Colonic mucosa (tissue), 4 donors: ENCODE measurements around the gene ATXN1. TPM values are rescaled to one million over a fixed set of nuclear protein-coding genes. Genes with fewer than 3 reads are reported as not detected.

Experiments used
- DNase-seq: peaks from one replicate; pipeline ENCODE4 v3.0.0-alpha.2; 2020
- H3K27ac ChIP-seq: fragments of 200-600 bp; one replicate; pipeline ENCODE4 v1.8.0; 2021
- H3K27me3 ChIP-seq: fragments of 200-600 bp; one replicate; pipeline ENCODE4 v1.8.0; 2021
- H3K36me3 ChIP-seq: fragments of 200-600 bp; one replicate; pipeline ENCODE4 v1.8.0; 2021
- H3K4me1 ChIP-seq: fragments of 200-600 bp; one replicate; pipeline ENCODE4 v1.8.0; 2021; ENCODE audit warnings: mild to moderate bottlenecking
- H3K4me3 ChIP-seq: fragments of 200-600 bp; one replicate; pipeline ENCODE4 v1.8.0; 2021
- H3K9ac ChIP-seq, 2 donors: one replicate each; pipeline ENCODE4 v1.7.0; 2013; ENCODE audit warnings: control low read depth in 2 of 2, low read depth in 2 of 2, low read length in 2 of 2
- H3K9me3 ChIP-seq: fragments of 200-600 bp; one replicate; pipeline ENCODE4 v1.8.0; 2021
- intact Hi-C: fragments of 100-400 bp; cut with DNase I; formaldehyde crosslinking; loops from one replicate; pipeline ENCODE4 v1.14.1; 2022
- total RNA-seq, 2 donors: library from RNA; stranded (reverse); fragmentation: NEBNext Ultra II Directional in 1 of 2; extraction: Animal tissue kit (Norgen Biotek cat#: 25700) in 1 of 2; gene quantifications; one replicate each; pipeline ENCODE4 v1.2.1, GENCODE V29; 2021
- TF ChIP-seq, protein P1 (sequence below): fragments of 200-600 bp; IDR thresholded peaks from one replicate; pipeline ENCODE4 v1.8.0; 2022; ENCODE audit warnings: antibody characterized with exemption, mild to moderate bottlenecking
- donor health status: healthy.
- donor health status: DM: no; HTN: no; CAD: no.
- donor health status: DM: no; HTN: no; CAD: no.

ATXN1 gene
- total RNA-seq, 2 donors from 2014 or later: 24.5 to 41.9 TPM

DNA sequence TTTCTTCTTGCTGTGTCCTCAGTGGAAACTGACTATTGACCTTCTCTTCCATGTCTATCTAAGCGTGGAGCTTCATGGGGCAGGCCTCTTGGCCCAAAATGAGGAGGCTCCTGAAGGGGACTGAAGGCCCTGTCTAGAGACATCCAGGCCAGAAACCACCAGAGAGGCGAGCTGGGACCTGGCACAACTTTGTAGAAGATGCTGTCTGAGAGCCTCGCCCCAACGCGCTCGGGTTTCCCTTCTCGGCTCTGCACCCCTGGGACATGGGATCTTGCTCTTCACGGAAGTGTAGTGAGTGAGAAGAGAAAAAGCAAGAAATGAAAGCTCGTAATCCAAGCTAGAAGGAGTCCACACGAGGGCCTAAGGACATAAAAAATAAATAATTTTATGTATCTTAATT lies 426.1 kb downstream of the ATXN1 start:
- peak overlapping the region; percentile 15 for H3K27ac ChIP-seq
- H3K9me3 ChIP-seq: no peaks in the 10 kb centered on the region
- no peak overlapping the region for H3K9ac ChIP-seq
- no peaks in the 10 kb centered on the region for H3K27me3 ChIP-seq
- no peak for DNase-seq
- intact Hi-C loops: loop anchor here (10.0 kb wide), 2 partner anchors 630 to 750 kb away; no protein-coding TSS in a partner anchor
- TF ChIP-seq, protein P1, sequence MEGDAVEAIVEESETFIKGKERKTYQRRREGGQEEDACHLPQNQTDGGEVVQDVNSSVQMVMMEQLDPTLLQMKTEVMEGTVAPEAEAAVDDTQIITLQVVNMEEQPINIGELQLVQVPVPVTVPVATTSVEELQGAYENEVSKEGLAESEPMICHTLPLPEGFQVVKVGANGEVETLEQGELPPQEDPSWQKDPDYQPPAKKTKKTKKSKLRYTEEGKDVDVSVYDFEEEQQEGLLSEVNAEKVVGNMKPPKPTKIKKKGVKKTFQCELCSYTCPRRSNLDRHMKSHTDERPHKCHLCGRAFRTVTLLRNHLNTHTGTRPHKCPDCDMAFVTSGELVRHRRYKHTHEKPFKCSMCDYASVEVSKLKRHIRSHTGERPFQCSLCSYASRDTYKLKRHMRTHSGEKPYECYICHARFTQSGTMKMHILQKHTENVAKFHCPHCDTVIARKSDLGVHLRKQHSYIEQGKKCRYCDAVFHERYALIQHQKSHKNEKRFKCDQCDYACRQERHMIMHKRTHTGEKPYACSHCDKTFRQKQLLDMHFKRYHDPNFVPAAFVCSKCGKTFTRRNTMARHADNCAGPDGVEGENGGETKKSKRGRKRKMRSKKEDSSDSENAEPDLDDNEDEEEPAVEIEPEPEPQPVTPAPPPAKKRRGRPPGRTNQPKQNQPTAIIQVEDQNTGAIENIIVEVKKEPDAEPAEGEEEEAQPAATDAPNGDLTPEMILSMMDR: no peak
- no peaks in the 10 kb centered on the region for H3K36me3 ChIP-seq
- peaks cover 6% of the 10 kb centered on the region for H3K4me1 ChIP-seq
- H3K4me3 ChIP-seq: no peak overlapping the region

DNA sequence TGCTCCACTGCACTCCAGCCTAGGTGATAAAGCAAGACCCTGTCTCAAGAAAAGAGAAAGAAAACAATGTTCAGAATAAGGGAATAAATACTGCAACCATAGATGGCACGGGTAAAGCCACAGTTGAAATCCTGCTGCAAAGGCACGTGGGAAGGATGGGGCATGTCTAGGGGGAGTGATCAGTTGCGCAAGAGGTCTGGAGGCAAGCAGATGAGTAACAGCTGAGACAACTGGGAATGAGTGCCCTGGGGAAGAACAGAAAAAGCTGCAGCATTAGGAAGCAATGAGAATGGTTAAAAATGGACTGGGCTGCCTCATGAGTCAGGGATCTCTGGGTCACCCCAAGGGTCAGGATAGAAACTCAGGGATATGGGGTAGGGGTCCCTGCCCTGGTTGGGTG lies 426.6 kb downstream of the ATXN1 start:
- Histone ChIP-seq H3K27me3 (no peaks in the 10 kb centered on the region), H3K4me3 (no peak overlapping the region), H3K27ac (peak overlapping the region; percentile 15), H3K9ac (no peak overlapping the region), H3K4me1 (peaks cover 6% of the 10 kb centered on the region), H3K9me3 (no peaks in the 10 kb centered on the region), H3K36me3 (no peaks in the 10 kb centered on the region)
- intact Hi-C loops: loop anchor here (5.0 to 10.0 kb wide), 4 partner anchors 107 to 750 kb away; partner anchors contain the start of gene ATXN1
- TF ChIP-seq, protein P1: no peak
- DNase-seq: peak; percentile 57

DNA sequence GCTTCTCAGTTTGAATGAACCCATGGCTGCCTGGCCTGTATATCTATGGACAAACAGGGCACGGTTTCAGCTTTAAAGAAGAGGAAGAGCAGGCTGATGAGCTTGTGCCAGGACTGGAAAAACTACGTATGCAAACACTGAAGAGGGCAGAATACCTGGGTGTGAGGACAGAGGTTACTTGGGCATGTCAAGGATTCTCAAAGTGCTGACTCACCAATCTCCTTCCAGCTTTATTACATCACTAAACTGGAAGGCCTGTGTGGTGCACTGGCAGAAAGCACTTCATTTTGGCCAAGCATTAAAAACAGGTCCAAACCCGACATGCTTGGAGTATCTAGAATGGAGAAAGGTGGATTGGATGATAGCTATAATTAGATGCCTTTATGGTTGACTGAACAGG lies 427.7 kb downstream of the ATXN1 start:
- no peaks in the 10 kb centered on the region for H3K27me3 ChIP-seq
- no peak overlapping the region for H3K9ac ChIP-seq
- TF ChIP-seq, protein P1: no peak
- H3K9me3 ChIP-seq: no peaks in the 10 kb centered on the region
- H3K4me1 ChIP-seq: peaks cover 6% of the 10 kb centered on the region
- no peak for DNase-seq
- intact Hi-C loops: loop anchor here (2.0 to 10.0 kb wide), 5 partner anchors 75 to 751 kb away; partner anchors contain the start of gene ATXN1
- no peak overlapping the region for H3K27ac ChIP-seq
- no peak overlapping the region for H3K4me3 ChIP-seq
- no peaks in the 10 kb centered on the region for H3K36me3 ChIP-seq

DNA sequence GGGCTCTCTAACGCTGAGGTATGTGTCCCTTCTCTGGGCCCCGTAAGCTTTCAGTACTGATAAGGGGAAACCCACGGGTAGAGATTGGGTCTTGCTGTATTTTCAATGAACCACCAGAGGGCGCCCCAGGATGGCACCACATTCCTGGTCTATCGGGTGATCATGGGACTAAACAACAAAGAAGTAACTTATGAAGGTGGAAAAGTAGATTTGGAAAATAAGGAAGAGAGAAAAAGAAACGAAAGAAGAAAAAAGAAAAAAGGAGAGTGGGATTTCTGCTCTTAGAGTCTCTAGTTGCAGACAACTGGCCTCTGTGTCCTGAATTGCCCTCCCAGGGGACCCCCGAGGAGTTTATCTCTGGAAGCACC lies 429.1 kb downstream of the ATXN1 start:
- Histone ChIP-seq H3K4me1 (peaks cover 6% of the 10 kb centered on the region), H3K9me3 (no peaks in the 10 kb centered on the region), H3K27me3 (no peaks in the 10 kb centered on the region), H3K4me3 (no peak overlapping the region), H3K9ac (no peak overlapping the region), H3K36me3 (no peaks in the 10 kb centered on the region), H3K27ac (no peak overlapping the region)
- TF ChIP-seq, protein P1: peak; percentile 88
- DNase-seq: peak; percentile 86
- intact Hi-C loops: loop anchor here (2.0 to 10.0 kb wide), 5 partner anchors 77 to 753 kb away; partner anchors contain the start of gene ATXN1

DNA sequence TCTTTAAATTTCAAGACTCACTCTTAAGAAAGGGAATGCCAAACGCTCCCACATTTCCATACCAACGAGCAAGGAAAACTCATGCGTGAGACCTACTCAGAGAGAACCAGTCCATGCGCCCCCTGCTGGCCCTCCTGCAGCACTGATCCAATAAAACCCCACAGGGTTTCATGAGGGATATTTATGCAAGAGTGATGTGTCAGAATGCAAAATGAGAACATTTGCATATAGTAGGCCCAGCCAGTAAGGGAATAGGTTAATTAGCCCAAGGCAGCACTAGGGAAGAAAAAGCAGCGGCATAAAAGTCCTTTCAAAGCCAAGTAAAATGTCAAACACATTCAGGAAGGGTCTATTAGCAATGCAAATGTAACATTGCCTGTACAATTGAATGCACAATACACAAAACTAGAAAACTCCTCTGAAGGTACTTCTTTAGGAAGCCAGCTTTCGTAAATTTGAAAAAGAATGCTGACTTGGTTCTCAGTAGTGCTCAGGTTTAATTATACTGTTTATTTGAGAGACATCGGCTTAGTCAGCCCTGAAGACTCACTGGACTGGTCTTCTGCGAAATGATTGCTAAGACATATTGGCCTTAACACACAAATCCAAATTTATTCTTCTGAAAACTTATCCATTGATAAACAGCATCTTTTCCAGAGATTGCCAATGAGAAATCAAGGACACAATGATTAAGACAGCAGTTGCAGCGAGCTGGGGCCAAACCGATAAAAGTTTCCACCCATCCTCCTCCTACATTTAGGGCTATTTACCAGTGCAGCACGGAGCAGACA lies 429.7 kb downstream of the ATXN1 start:
- no peaks in the 10 kb centered on the region for H3K9me3 ChIP-seq
- TF ChIP-seq, protein P1: peak; percentile 94
- DNase-seq: peak; percentile 61
- H3K36me3 ChIP-seq: no peaks in the 10 kb centered on the region
- H3K27me3 ChIP-seq: no peaks in the 10 kb centered on the region
- intact Hi-C loops: loop anchor here (2.0 to 10.0 kb wide), 5 partner anchors 77 to 753 kb away; partner anchors contain the start of gene ATXN1
- no peak overlapping the region for H3K9ac ChIP-seq
- no peak overlapping the region for H3K27ac ChIP-seq
- H3K4me3 ChIP-seq: no peak overlapping the region
- H3K4me1 ChIP-seq: peaks cover 6% of the 10 kb centered on the region
